Measurements from ENCODE around the gene STARD7. TPM values are rescaled to one million over a fixed set of nuclear protein-coding genes. Genes with fewer than 3 reads are reported as not detected.

The STARD7 gene
- total and polyA plus RNA-seq, 10 of the 15 experiments (the other 5 are each of a cell fraction or from before 2014, with no cell fraction given): 85.4 to 237 (median 153) TPM

DNA sequence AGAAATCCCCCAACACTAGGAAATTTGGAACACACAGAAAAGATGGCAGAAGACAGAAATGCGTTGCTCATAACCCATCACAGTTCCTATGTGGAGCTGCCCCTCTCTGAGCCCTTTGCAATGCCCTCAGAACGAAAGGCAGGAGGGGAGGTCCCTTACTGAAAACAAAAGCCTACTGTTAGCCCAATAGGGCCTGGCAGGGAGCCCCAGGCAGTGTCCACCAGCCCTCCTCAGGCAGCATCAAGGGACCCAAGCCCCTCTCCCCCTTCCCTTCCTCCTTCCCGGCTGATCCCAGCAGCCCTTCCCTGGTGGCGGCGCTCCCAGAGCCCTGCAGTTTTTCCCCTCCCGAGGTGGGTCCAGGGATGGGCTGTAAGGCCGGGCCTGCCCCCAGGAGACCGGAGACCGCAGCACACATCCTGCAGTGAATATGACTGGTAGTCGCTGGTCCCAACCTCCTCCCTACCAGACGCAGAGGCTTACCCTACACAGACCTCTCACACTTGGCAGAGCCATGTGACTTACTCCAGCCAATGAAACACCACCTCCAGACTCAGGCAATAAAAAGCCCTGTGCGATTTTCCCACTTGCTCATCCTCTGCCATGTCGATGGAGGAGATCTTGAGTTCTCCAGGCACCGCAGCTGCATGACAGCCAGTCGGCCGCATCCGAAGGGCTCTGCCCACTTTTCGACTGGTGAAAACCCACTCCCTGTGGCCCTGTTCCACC is 44.0 kb downstream of the STARD7 start (continued):
- TF ChIP-seq, protein P1, sequence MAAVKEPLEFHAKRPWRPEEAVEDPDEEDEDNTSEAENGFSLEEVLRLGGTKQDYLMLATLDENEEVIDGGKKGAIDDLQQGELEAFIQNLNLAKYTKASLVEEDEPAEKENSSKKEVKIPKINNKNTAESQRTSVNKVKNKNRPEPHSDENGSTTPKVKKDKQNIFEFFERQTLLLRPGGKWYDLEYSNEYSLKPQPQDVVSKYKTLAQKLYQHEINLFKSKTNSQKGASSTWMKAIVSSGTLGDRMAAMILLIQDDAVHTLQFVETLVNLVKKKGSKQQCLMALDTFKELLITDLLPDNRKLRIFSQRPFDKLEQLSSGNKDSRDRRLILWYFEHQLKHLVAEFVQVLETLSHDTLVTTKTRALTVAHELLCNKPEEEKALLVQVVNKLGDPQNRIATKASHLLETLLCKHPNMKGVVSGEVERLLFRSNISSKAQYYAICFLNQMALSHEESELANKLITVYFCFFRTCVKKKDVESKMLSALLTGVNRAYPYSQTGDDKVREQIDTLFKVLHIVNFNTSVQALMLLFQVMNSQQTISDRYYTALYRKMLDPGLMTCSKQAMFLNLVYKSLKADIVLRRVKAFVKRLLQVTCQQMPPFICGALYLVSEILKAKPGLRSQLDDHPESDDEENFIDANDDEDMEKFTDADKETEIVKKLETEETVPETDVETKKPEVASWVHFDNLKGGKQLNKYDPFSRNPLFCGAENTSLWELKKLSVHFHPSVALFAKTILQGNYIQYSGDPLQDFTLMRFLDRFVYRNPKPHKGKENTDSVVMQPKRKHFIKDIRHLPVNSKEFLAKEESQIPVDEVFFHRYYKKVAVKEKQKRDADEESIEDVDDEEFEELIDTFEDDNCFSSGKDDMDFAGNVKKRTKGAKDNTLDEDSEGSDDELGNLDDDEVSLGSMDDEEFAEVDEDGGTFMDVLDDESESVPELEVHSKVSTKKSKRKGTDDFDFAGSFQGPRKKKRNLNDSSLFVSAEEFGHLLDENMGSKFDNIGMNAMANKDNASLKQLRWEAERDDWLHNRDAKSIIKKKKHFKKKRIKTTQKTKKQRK (IDR thresholded peaks at IDR 0.05; ENCODE audit: low read depth, low read length): no peak
- TF ChIP-seq SP1 (IDR thresholded peaks at IDR 0.05; ENCODE audit: low read depth, low read length): no peak
- TF ChIP-seq, protein P2, sequence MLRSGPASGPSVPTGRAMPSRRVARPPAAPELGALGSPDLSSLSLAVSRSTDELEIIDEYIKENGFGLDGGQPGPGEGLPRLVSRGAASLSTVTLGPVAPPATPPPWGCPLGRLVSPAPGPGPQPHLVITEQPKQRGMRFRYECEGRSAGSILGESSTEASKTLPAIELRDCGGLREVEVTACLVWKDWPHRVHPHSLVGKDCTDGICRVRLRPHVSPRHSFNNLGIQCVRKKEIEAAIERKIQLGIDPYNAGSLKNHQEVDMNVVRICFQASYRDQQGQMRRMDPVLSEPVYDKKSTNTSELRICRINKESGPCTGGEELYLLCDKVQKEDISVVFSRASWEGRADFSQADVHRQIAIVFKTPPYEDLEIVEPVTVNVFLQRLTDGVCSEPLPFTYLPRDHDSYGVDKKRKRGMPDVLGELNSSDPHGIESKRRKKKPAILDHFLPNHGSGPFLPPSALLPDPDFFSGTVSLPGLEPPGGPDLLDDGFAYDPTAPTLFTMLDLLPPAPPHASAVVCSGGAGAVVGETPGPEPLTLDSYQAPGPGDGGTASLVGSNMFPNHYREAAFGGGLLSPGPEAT (IDR thresholded peaks at IDR 0.05; ENCODE audit: low read depth): peak; percentile 85
- no peak for TF ChIP-seq REST (IDR thresholded peaks at IDR 0.05; ENCODE audit: low read depth, low read length)
- TF ChIP-seq SMAD1 (IDR thresholded peaks at IDR 0.05; ENCODE audit: low read depth, partially characterized antibody): peak; percentile 75
- TF ChIP-seq TCF3 (IDR thresholded peaks at IDR 0.05; ENCODE audit: borderline replicate concordance, insufficient read depth, low read depth, low read length): peak; percentile 41; the same call in 1 of the 2 replicates
- no peak; the same call in 1 of the 2 replicates for TF ChIP-seq SMARCA5 (IDR thresholded peaks at IDR 0.05)
- TF ChIP-seq MEF2A (IDR thresholded peaks at IDR 0.05; ENCODE audit: insufficient read depth, low read depth, low read length): no peak
- TF ChIP-seq, protein P3, sequence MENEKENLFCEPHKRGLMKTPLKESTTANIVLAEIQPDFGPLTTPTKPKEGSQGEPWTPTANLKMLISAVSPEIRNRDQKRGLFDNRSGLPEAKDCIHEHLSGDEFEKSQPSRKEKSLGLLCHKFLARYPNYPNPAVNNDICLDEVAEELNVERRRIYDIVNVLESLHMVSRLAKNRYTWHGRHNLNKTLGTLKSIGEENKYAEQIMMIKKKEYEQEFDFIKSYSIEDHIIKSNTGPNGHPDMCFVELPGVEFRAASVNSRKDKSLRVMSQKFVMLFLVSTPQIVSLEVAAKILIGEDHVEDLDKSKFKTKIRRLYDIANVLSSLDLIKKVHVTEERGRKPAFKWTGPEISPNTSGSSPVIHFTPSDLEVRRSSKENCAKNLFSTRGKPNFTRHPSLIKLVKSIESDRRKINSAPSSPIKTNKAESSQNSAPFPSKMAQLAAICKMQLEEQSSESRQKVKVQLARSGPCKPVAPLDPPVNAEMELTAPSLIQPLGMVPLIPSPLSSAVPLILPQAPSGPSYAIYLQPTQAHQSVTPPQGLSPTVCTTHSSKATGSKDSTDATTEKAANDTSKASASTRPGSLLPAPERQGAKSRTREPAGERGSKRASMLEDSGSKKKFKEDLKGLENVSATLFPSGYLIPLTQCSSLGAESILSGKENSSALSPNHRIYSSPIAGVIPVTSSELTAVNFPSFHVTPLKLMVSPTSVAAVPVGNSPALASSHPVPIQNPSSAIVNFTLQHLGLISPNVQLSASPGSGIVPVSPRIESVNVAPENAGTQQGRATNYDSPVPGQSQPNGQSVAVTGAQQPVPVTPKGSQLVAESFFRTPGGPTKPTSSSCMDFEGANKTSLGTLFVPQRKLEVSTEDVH (IDR thresholded peaks at IDR 0.05; ENCODE audit: low read depth, partially characterized antibody): no peak
- peak; percentile 32; the same call in 1 of the 2 replicates for TF ChIP-seq BACH1 (IDR thresholded peaks at IDR 0.05; ENCODE audit: borderline replicate concordance)
- no peak for TF ChIP-seq NR2C2 (IDR thresholded peaks at IDR 0.05; ENCODE audit: borderline replicate concordance, control insufficient read depth, insufficient read length, low read depth)
- peak; percentile 41; the same call in 1 of the 2 replicates for TF ChIP-seq TAF1 (IDR thresholded peaks at IDR 0.05; ENCODE audit: borderline replicate concordance, low read depth, low read length)

Data from GM12878 (cell line).